Subcutaneous adipose tissue (tissue), 4 donors: ENCODE data around the gene CENPO. TPM values are rescaled to one million over a fixed set of nuclear protein-coding genes. Genes with fewer than 3 reads are reported as not detected.

Experiments
- CTCF ChIP-seq: fragments of 450-650 bp; IDR thresholded peaks from one replicate; pipeline ENCODE4 v1.5.1; 2016; ENCODE audit warnings: low read depth, mild to moderate bottlenecking, control low read depth, antibody characterized with exemption, moderate library complexity
- total RNA-seq, 4 donors: library from RNA; depleted of rRNA; stranded (reverse); fragments of >200 nt; gene quantifications; one replicate each; pipeline ENCODE4 v1.1.0, GENCODE V29; 2016

The CENPO gene
- total RNA-seq, 4 donors from 2014 or later: 3.1 to 6.3 (median 4.7) TPM

DNA sequence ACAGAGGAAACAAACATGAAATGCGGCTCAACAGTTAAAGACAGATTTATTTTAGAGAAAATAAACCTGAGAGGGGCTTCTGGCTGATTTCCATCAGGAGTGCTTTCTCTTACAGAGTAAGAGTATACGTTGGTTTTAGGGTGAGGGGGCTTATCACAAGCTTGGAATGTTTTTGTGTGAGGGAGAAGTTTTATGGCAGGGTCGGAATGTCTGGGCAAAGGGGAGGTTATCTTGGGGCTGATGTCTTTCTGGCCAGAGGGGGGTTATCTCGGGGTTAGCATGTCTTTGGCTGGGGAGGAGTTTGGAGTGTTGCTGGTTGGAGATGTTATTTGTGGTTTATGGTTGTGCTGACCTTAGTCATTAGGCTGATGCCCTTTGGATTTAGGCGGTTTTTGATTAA, 22.2 kb upstream of the CENPO start:
- no peak for TF ChIP-seq CTCF

GRCh38 chr2:24771764-24772586, 21.2 kb upstream of the CENPO start:
- no peak for TF ChIP-seq CTCF

DNA sequence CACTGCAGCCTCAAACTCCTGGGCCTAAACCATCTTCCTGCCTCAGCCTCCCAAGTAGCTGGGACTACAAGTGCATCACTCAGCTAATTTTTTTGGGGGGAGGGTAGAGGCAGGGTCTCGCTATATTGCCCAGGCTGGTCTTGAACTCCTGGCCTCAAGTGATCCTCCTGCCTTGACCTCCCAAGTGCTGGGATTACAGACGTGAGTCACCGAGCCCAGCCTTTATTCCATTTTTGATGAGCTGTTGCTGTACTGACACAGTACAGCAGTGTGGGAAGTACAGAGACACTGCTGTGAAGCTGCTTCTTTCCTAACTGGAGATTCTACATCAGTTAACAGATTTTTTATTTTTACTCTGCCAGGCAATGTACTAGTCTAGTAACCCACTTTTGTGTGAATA, 18.9 kb upstream of the CENPO start:
- TF ChIP-seq CTCF: no peak

DNA sequence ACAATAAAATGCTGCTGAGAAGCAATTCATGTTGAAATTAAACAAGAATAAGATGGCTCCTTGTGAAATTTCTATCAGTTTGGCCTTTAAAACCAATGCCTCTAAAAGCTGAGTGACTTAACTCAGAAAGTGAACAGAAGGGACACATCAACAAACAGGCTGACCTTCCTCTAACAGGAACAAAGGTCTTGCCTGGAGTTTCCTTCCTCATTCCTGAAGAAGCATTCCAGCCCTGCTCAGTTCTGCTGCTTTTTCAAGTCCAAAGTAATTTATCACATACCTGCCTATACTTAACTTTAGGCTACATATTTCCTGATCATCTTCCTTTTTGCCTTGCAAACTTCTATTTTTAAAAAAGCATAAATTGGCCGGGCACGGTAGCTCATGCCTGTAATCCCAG, 14.1 kb upstream of the CENPO start:
- no peak for TF ChIP-seq CTCF

DNA sequence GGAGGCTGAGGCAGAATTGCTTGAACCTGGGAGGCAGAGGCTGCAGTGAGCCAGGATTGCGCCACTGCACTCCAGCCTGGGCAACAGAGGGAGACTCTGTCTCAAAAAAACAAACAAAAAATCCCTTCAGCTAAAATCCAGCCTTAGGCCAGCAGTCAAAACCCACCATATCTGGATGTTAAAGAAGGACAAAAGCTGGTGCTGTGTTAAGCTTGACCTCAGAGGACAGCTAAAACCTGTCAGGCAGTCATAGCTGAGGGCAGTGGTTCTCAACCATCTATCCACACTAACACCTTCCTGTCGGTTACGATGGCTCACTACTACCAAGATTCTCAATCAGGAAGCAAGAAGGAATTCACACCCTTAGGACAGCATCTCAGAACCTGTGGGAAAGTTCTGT, 9.6 kb upstream of the CENPO start:
- TF ChIP-seq CTCF: no peak

DNA sequence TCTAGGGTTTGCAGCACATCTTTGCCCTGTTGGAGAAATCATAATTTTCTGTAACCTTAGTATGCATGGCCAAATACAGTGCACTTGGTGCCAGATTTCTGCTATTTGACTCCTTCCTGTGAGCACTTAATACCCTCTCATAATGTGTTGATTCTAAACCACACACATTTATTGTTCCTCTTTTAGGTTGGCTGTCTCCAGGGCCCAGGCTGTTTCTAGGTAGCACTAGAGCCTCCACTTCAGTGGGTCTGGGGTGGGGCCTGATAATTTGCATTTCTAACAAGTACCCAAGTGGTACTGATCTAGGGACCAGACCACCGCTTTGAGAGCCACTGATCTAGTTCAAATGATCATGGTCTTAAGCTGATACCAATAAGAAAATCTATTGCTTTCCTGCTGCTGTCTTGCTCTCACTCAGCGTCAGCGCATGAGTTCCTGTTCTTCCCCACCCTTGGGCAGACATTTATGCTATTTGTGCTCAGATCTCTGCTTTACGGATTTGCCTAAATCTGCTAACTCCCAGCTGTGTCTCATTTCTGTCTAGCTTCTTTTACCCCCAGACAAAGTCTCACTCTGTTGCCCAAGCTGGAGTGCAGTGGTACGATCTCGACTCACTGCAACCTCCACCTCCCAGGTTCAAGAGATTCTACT, 7.4 kb upstream of the CENPO start:
- no peak for TF ChIP-seq CTCF

GRCh38 chr2:24787532-24787931, 5.7 kb upstream of the CENPO start:
- no peak for TF ChIP-seq CTCF
